CD4-positive, alpha-beta T cell treated with Interleukin-6 for 4 hours (primary cell): ENCODE data around the gene FITM2.
"Not testable (repeated sequence)": the region's sequence is repeated elsewhere in the genome, so short reads cannot be mapped to it uniquely, and the experiment has no call there.

Source experiments
- DNase-seq: peaks from one replicate; pipeline ENCODE4 v3.0.0-alpha.2; 2020; ENCODE audit warnings: mixed read lengths

The FITM2 gene

GRCh38 chr20:44331201-44331600, 20.2 kb upstream of the FITM2 start:
- DNase-seq: no peak

- no peak for DNase-seq
These were observed 17.4 kb upstream of the FITM2 start for GRCh38 chr20:44328428-44328827.

- not testable (repeated sequence) for DNase-seq
These were observed 16.7 kb upstream of the FITM2 start for GRCh38 chr20:44327748-44328147.

- DNase-seq: peak; percentile 43
These were observed 15.6 kb upstream of the FITM2 start for GRCh38 chr20:44326391-44327159.

- DNase-seq: no peak
These were observed 13.3 kb upstream of the FITM2 start for GRCh38 chr20:44324343-44324742.

GRCh38 chr20:44319839-44320422, 8.9 kb upstream of the FITM2 start:
- DNase-seq: no peak

GRCh38 chr20:44314870-44315269, 3.9 kb upstream of the FITM2 start:
- DNase-seq: no peak

GRCh38 chr20:44309763-44310663, 989 bp downstream of the FITM2 start:
- DNase-seq: no peak

- no peak for DNase-seq
These were observed 4.1 kb downstream of the FITM2 start for GRCh38 chr20:44306927-44307326.

GRCh38 chr20:44304383-44304782, 6.6 kb downstream of the FITM2 start:
- DNase-seq: no peak

GRCh38 chr20:44302736-44303135, 8.3 kb downstream of the FITM2 start:
- DNase-seq: no peak

GRCh38 chr20:44302026-44302669, 8.9 kb downstream of the FITM2 start:
- no peak for DNase-seq

GRCh38 chr20:44301285-44301684, 9.7 kb downstream of the FITM2 start:
- DNase-seq: no peak

- not testable (repeated sequence) for DNase-seq
These were observed 11.9 kb downstream of the FITM2 start for GRCh38 chr20:44299011-44299535.

- DNase-seq: no peak
These were observed 13.3 kb downstream of the FITM2 start for GRCh38 chr20:44297721-44298120.

- no peak for DNase-seq
These were observed 15.0 kb downstream of the FITM2 start for GRCh38 chr20:44296011-44296410.

- no peak for DNase-seq
These were observed 19.2 kb downstream of the FITM2 start for GRCh38 chr20:44291754-44292153.

- DNase-seq: peak; percentile 30
These were observed 22.8 kb downstream of the FITM2 start for GRCh38 chr20:44288252-44288651.

- DNase-seq: no peak
These were observed 23.5 kb downstream of the FITM2 start for GRCh38 chr20:44287272-44288097.

GRCh38 chr20:44284032-44284431, 27.0 kb downstream of the FITM2 start:
- no peak for DNase-seq

- DNase-seq: no peak
These were observed 28.8 kb downstream of the FITM2 start for GRCh38 chr20:44282192-44282591.

GRCh38 chr20:44280387-44280786, 30.6 kb downstream of the FITM2 start:
- no peak for DNase-seq
